ENCODE results near the gene NTNG1.

NTNG1 gene

GRCh38 chr1:107413546-107413945, 272.7 kb downstream of the NTNG1 start:
- H3K4ac ChIP-seq (ENCODE audit: low read depth in 1 of 2, low read length in 2 of 2): no peak overlapping the region
- H3K4me2 ChIP-seq (ENCODE audit: low read length, poor library complexity, severe bottlenecking): no peak overlapping the region
- H3K36me3 ChIP-seq (ENCODE audit: control insufficient read depth in 1 of 2, insufficient read depth in 2 of 2, low read depth in 1 of 2, low read length in 2 of 2): no peaks in the 10 kb centered on the region
- H2AFZ ChIP-seq (ENCODE audit: low read depth, low read length): no peak overlapping the region
- 71% methylated on average over 1 of the region's 2 CpGs for WGBS
- H3K14ac ChIP-seq (ENCODE audit: low read length in 2 of 2): no peak overlapping the region
- no peak for DNase-seq
- no peaks in the 10 kb centered on the region for H3K9me3 ChIP-seq (ENCODE audit: control insufficient read depth, low read length)
- no peak overlapping the region for H3K4me3 ChIP-seq (ENCODE audit: insufficient read depth in 1 of 2, low read depth in 1 of 2, low read length in 2 of 2)
- no peaks in the 10 kb centered on the region for H3K4me1 ChIP-seq (ENCODE audit: control insufficient read depth, insufficient read depth, low read depth, low read length)
- no peak overlapping the region for H2BK5ac ChIP-seq (ENCODE audit: low read depth, low read length, poor library complexity, severe bottlenecking)
- H2AK5ac ChIP-seq (ENCODE audit: low read length, severe bottlenecking): no peak overlapping the region
- H4K91ac ChIP-seq (ENCODE audit: low read length): no peak overlapping the region
- no peak overlapping the region for H2BK120ac ChIP-seq (ENCODE audit: low read depth, low read length)
- no peak overlapping the region for H2BK15ac ChIP-seq (ENCODE audit: low read depth, poor library complexity, severe bottlenecking)
- H3K27me3 ChIP-seq (ENCODE audit: control insufficient read depth in 1 of 2, insufficient read depth in 1 of 2, low read length in 2 of 2): no peaks in the 10 kb centered on the region
- no peak overlapping the region for H3K23ac ChIP-seq (ENCODE audit: low read length in 2 of 2)
- no peaks in the 10 kb centered on the region for H3K79me1 ChIP-seq (replicated peaks; ENCODE audit: low read length, poor library complexity, severe bottlenecking)
- no peak overlapping the region for H2BK12ac ChIP-seq (ENCODE audit: low read length in 2 of 2)
- H3K9ac ChIP-seq (ENCODE audit: low read length): peak overlapping the region; percentile 52
- H3K27ac ChIP-seq (ENCODE audit: low read length, poor library complexity, severe bottlenecking): no peak overlapping the region
- no peak overlapping the region for H4K8ac ChIP-seq (ENCODE audit: low read length)
- no peak overlapping the region for H3K18ac ChIP-seq (ENCODE audit: low read depth in 1 of 2, low read length in 2 of 2)

- H3K79me1 ChIP-seq (replicated peaks; ENCODE audit: low read length, poor library complexity, severe bottlenecking): no peaks in the 10 kb centered on the region
These were observed 273.1 kb downstream of the NTNG1 start for GRCh38 chr1:107413951-107414350.

GRCh38 chr1:107414550-107414949, 273.7 kb downstream of the NTNG1 start:
- Histone ChIP-seq H3K23ac (ENCODE audit: low read length in 2 of 2) (no peak overlapping the region), H3K14ac (ENCODE audit: low read length in 2 of 2) (no peak overlapping the region), H3K4ac (ENCODE audit: low read depth in 1 of 2, low read length in 2 of 2) (no peak overlapping the region), H2AK5ac (ENCODE audit: low read length, severe bottlenecking) (no peak overlapping the region), H3K4me2 (ENCODE audit: low read length, poor library complexity, severe bottlenecking) (no peak overlapping the region), H2BK120ac (ENCODE audit: low read depth, low read length) (no peak overlapping the region), H3K18ac (ENCODE audit: low read depth in 1 of 2, low read length in 2 of 2) (no peak overlapping the region), H2BK5ac (ENCODE audit: low read depth, low read length, poor library complexity, severe bottlenecking) (no peak overlapping the region), H3K36me3 (ENCODE audit: control insufficient read depth in 1 of 2, insufficient read depth in 2 of 2, low read depth in 1 of 2, low read length in 2 of 2) (no peaks in the 10 kb centered on the region), H3K9ac (ENCODE audit: low read length) (peak overlapping the region; percentile 52), H4K8ac (ENCODE audit: low read length) (no peak overlapping the region), H3K27ac (ENCODE audit: low read length, poor library complexity, severe bottlenecking) (no peak overlapping the region), H4K91ac (ENCODE audit: low read length) (no peak overlapping the region), H2BK12ac (ENCODE audit: low read length in 2 of 2) (no peak overlapping the region), H3K79me1 (replicated peaks; ENCODE audit: low read length, poor library complexity, severe bottlenecking) (no peaks in the 10 kb centered on the region), H3K27me3 (ENCODE audit: control insufficient read depth in 1 of 2, insufficient read depth in 1 of 2, low read length in 2 of 2) (no peaks in the 10 kb centered on the region), H3K4me3 (ENCODE audit: insufficient read depth in 1 of 2, low read depth in 1 of 2, low read length in 2 of 2) (no peak overlapping the region), H3K4me1 (ENCODE audit: control insufficient read depth, insufficient read depth, low read depth, low read length) (no peaks in the 10 kb centered on the region), H3K9me3 (ENCODE audit: control insufficient read depth, low read length) (no peaks in the 10 kb centered on the region), H2BK15ac (ENCODE audit: low read depth, poor library complexity, severe bottlenecking) (no peak overlapping the region), H2AFZ (ENCODE audit: low read depth, low read length) (no peak overlapping the region)
- DNase-seq: no peak
- 90% methylated on average over 2 of the region's 3 CpGs for WGBS

More at GRCh38 chr1:107413951-107414350, 273.1 kb downstream of the NTNG1 start:
- no peak overlapping the region for H3K23ac ChIP-seq (ENCODE audit: low read length in 2 of 2)
- 91% methylated on average over 1 of the region's 2 CpGs for WGBS
- no peaks in the 10 kb centered on the region for H3K4me1 ChIP-seq (ENCODE audit: control insufficient read depth, insufficient read depth, low read depth, low read length)
- H2BK12ac ChIP-seq (ENCODE audit: low read length in 2 of 2): no peak overlapping the region
- H2AFZ ChIP-seq (ENCODE audit: low read depth, low read length): no peak overlapping the region
- H3K27ac ChIP-seq (ENCODE audit: low read length, poor library complexity, severe bottlenecking): no peak overlapping the region
- no peak overlapping the region for H3K4me3 ChIP-seq (ENCODE audit: insufficient read depth in 1 of 2, low read depth in 1 of 2, low read length in 2 of 2)
- H3K14ac ChIP-seq (ENCODE audit: low read length in 2 of 2): no peak overlapping the region
- no peaks in the 10 kb centered on the region for H3K27me3 ChIP-seq (ENCODE audit: control insufficient read depth in 1 of 2, insufficient read depth in 1 of 2, low read length in 2 of 2)
- no peak overlapping the region for H4K91ac ChIP-seq (ENCODE audit: low read length)
- H3K9ac ChIP-seq (ENCODE audit: low read length): peak overlapping the region; percentile 52
- no peak overlapping the region for H4K8ac ChIP-seq (ENCODE audit: low read length)
- no peak overlapping the region for H3K4me2 ChIP-seq (ENCODE audit: low read length, poor library complexity, severe bottlenecking)
- H2BK120ac ChIP-seq (ENCODE audit: low read depth, low read length): no peak overlapping the region
- no peak overlapping the region for H2AK5ac ChIP-seq (ENCODE audit: low read length, severe bottlenecking)
- H2BK15ac ChIP-seq (ENCODE audit: low read depth, poor library complexity, severe bottlenecking): no peak overlapping the region
- H3K36me3 ChIP-seq (ENCODE audit: control insufficient read depth in 1 of 2, insufficient read depth in 2 of 2, low read depth in 1 of 2, low read length in 2 of 2): no peaks in the 10 kb centered on the region
- H3K18ac ChIP-seq (ENCODE audit: low read depth in 1 of 2, low read length in 2 of 2): no peak overlapping the region
- no peak overlapping the region for H2BK5ac ChIP-seq (ENCODE audit: low read depth, low read length, poor library complexity, severe bottlenecking)
- H3K9me3 ChIP-seq (ENCODE audit: control insufficient read depth, low read length): no peaks in the 10 kb centered on the region
- no peak overlapping the region for H3K4ac ChIP-seq (ENCODE audit: low read depth in 1 of 2, low read length in 2 of 2)
- DNase-seq: no peak

- no peak overlapping the region for H2BK15ac ChIP-seq (ENCODE audit: low read depth, poor library complexity, severe bottlenecking)
- H3K9me3 ChIP-seq (ENCODE audit: control insufficient read depth, low read length): no peaks in the 10 kb centered on the region
- H3K4me1 ChIP-seq (ENCODE audit: control insufficient read depth, insufficient read depth, low read depth, low read length): no peaks in the 10 kb centered on the region
- H2BK120ac ChIP-seq (ENCODE audit: low read depth, low read length): no peak overlapping the region
- no peak overlapping the region for H4K8ac ChIP-seq (ENCODE audit: low read length)
- H2BK5ac ChIP-seq (ENCODE audit: low read depth, low read length, poor library complexity, severe bottlenecking): no peak overlapping the region
- H3K27me3 ChIP-seq (ENCODE audit: control insufficient read depth in 1 of 2, insufficient read depth in 1 of 2, low read length in 2 of 2): no peaks in the 10 kb centered on the region
- H3K4me2 ChIP-seq (ENCODE audit: low read length, poor library complexity, severe bottlenecking): no peak overlapping the region
- 81% methylated on average over 4 of the region's 4 CpGs for WGBS
- no peak for DNase-seq
- no peak overlapping the region for H3K14ac ChIP-seq (ENCODE audit: low read length in 2 of 2)
- no peaks in the 10 kb centered on the region for H3K79me1 ChIP-seq (replicated peaks; ENCODE audit: low read length, poor library complexity, severe bottlenecking)
- no peak overlapping the region for H3K27ac ChIP-seq (ENCODE audit: low read length, poor library complexity, severe bottlenecking)
- H3K4ac ChIP-seq (ENCODE audit: low read depth in 1 of 2, low read length in 2 of 2): no peak overlapping the region
- H3K23ac ChIP-seq (ENCODE audit: low read length in 2 of 2): no peak overlapping the region
- H3K18ac ChIP-seq (ENCODE audit: low read depth in 1 of 2, low read length in 2 of 2): no peak overlapping the region
- H2BK12ac ChIP-seq (ENCODE audit: low read length in 2 of 2): no peak overlapping the region
- H3K4me3 ChIP-seq (ENCODE audit: insufficient read depth in 1 of 2, low read depth in 1 of 2, low read length in 2 of 2): no peak overlapping the region
- no peak overlapping the region for H4K91ac ChIP-seq (ENCODE audit: low read length)
- H2AK5ac ChIP-seq (ENCODE audit: low read length, severe bottlenecking): no peak overlapping the region
- no peak overlapping the region for H2AFZ ChIP-seq (ENCODE audit: low read depth, low read length)
- no peak overlapping the region for H3K9ac ChIP-seq (ENCODE audit: low read length)
- H3K36me3 ChIP-seq (ENCODE audit: control insufficient read depth in 1 of 2, insufficient read depth in 2 of 2, low read depth in 1 of 2, low read length in 2 of 2): no peaks in the 10 kb centered on the region
These were observed 274.4 kb downstream of the NTNG1 start for GRCh38 chr1:107415241-107415640.
